NCI-H524 treated with DMSO at 0.1 percent for 48 hours (cell line): ENCODE measurements around the gene PYGB.

Source experiments
- DNase-seq: peaks from one replicate; lab custom pipeline; 2025; lab: John Stamatoyannopoulos, UW

Gene PYGB

GRCh38 chr20:25336561-25337422 is 88.9 kb downstream of the PYGB start:
- DNase-seq, result no peak

GRCh38 chr20:25338112-25339023 is 90.5 kb downstream of the PYGB start:
- DNase-seq, result no peak

GRCh38 chr20:25339608-25340007 is 91.7 kb downstream of the PYGB start:
- no peak for DNase-seq

- DNase-seq, result no peak
Measured at GRCh38 chr20:25340380-25340779, 92.5 kb downstream of the PYGB start.

GRCh38 chr20:25341716-25342680 is 94.1 kb downstream of the PYGB start:
- DNase-seq, result no peak

GRCh38 chr20:25344634-25345033 is 96.7 kb downstream of the PYGB start:
- DNase-seq, result no peak

- DNase-seq, result no peak
Measured at GRCh38 chr20:25345721-25346120, 97.8 kb downstream of the PYGB start.

GRCh38 chr20:25346349-25346748 is 98.5 kb downstream of the PYGB start:
- DNase-seq, result no peak
